Thyroid gland (tissue), 4 donors: ENCODE data around the gene DNM3.

ENCODE experiments used
- POLR2A ChIP-seq, 2 donors: fragments of 450-650 bp; IDR thresholded peaks; one replicate each; pipeline ENCODE4 v1.6.1; 2017; ENCODE audit warnings: antibody characterized with exemption in 2 of 2, mild to moderate bottlenecking in 2 of 2, moderate library complexity in 1 of 2
- TF ChIP-seq, protein P1 (sequence below), 6 experiments: fragments of 200-600 bp in 3 of 6; fragments of 450-650 bp in 3 of 6; sonication (generic) in 3 of 6; IDR thresholded peaks; one replicate each; pipeline ENCODE4 v1.5.1; 2016 to 2019; ENCODE audit warnings: antibody characterized with exemption in 6 of 6, mild to moderate bottlenecking in 2 of 6, inconsistent platforms in 1 of 6, moderate library complexity in 1 of 6

DNA sequence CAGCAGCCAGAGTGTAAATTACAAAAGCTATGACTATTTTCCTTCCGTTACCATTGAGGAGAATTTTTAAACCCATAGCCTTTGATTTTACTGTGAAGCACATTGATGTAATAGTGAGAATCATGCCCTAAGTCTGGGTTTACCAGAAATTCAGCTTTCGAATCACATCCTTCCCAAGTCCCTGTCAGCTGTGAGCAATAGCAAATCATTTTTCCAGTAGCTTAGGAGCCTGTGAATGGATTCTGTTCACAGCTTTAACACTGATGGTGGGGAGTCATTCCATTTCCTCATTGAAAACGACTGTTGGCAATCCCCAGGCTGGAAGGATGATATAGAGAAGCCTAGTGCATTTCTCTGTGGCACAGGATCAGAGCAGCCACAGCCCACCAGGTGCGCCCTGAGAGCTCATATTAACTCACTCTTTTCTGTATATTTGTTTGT, 497.0 kb downstream of the DNM3 start:
- TF ChIP-seq, protein P1, sequence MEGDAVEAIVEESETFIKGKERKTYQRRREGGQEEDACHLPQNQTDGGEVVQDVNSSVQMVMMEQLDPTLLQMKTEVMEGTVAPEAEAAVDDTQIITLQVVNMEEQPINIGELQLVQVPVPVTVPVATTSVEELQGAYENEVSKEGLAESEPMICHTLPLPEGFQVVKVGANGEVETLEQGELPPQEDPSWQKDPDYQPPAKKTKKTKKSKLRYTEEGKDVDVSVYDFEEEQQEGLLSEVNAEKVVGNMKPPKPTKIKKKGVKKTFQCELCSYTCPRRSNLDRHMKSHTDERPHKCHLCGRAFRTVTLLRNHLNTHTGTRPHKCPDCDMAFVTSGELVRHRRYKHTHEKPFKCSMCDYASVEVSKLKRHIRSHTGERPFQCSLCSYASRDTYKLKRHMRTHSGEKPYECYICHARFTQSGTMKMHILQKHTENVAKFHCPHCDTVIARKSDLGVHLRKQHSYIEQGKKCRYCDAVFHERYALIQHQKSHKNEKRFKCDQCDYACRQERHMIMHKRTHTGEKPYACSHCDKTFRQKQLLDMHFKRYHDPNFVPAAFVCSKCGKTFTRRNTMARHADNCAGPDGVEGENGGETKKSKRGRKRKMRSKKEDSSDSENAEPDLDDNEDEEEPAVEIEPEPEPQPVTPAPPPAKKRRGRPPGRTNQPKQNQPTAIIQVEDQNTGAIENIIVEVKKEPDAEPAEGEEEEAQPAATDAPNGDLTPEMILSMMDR (IDR thresholded peaks at IDR 0.05): no peak
- no peak for TF ChIP-seq POLR2A (IDR thresholded peaks at IDR 0.05)
